K562 (cell line): Measurements from ENCODE around the gene PRSS53. TPM values are rescaled to one million over a fixed set of nuclear protein-coding genes. Genes with fewer than 3 reads are reported as not detected.

ENCODE experiments used
- ATF7 ChIP-seq: fragments of 450-650 bp; IDR thresholded peaks from 2 replicates; pipeline ENCODE4 v1.7.1; 2014; ENCODE audit warnings: mild to moderate bottlenecking, moderate library complexity
- CTBP1 ChIP-seq: fragments of 450-650 bp; IDR thresholded peaks from 2 replicates; pipeline ENCODE4 v1.6.1; 2016; ENCODE audit warnings: borderline replicate concordance
- FOXK2 ChIP-seq, 2 experiments: fragments of 450-650 bp; IDR thresholded peaks in 1 of 2; conservative IDR thresholded peaks in 1 of 2; 2 replicates each; pipeline ENCODE4 v1.6.1; 2016; ENCODE audit warnings: low read depth in 2 of 2, mild to moderate bottlenecking in 1 of 2
- GTF2A2 ChIP-seq: IDR thresholded peaks from 2 replicates; pipeline ENCODE4 v1.6.1; 2016; ENCODE audit warnings: mild to moderate bottlenecking, missing genetic modification characterization, missing compliant biosample characterization
- HMGXB4 ChIP-seq: sonication (generic); formaldehyde crosslinking; IDR thresholded peaks from 2 replicates; pipeline ENCODE4 v1.8.1; 2023; ENCODE audit warnings: mild to moderate bottlenecking, missing genetic modification reagents
- MAZ ChIP-seq, 2 experiments: fragments of 450-650 bp in 1 of 2; sonication (generic) in 1 of 2; formaldehyde crosslinking; IDR thresholded peaks in 1 of 2; conservative IDR thresholded peaks in 1 of 2; 2 replicates each; pipeline versions ENCODE4 v1.4.0 to v1.5.0; 2020; ENCODE audit warnings: mild to moderate bottlenecking in 1 of 2, missing genetic modification reagents in 1 of 2
- POLR2B ChIP-seq: fragments of 450-650 bp; IDR thresholded peaks from 2 replicates; pipeline ENCODE4 v1.6.1; 2018; ENCODE audit warnings: low read depth; ENCODE audit not compliant: partially characterized antibody
- RBFOX2 ChIP-seq: fragments of 200-400 bp; formaldehyde crosslinking; IDR thresholded peaks from 2 replicates; pipeline ENCODE4 v1.6.1; 2017; ENCODE audit warnings: low read depth, mild to moderate bottlenecking, low read length, moderate library complexity
- RHOXF2B ChIP-seq: fragments of 250-450 bp; sonication (Bioruptor Pico); conservative IDR thresholded peaks from 2 replicates; pipeline ENCODE4 v1.5.1; 2021
- SAP30 ChIP-seq: fragments of 200-600 bp; sonication (generic); IDR thresholded peaks from 2 replicates; pipeline ENCODE4 v1.6.1; 2012; ENCODE audit warnings: borderline replicate concordance, low read depth, mild to moderate bottlenecking, moderate library complexity, low read length, control low read depth, inconsistent platforms; ENCODE audit not compliant: insufficient read depth, poor library complexity, severe bottlenecking
- SIN3B ChIP-seq: fragments of 450-650 bp; IDR thresholded peaks from 2 replicates; pipeline ENCODE4 v1.6.1; 2017; ENCODE audit warnings: low read depth, mild to moderate bottlenecking, moderate library complexity
- SOX6 ChIP-seq: fragments of 450-650 bp; IDR thresholded peaks from 2 replicates; pipeline ENCODE4 v1.6.1; 2014; ENCODE audit warnings: mild to moderate bottlenecking
- TAF7 ChIP-seq: fragments of 450-650 bp; IDR thresholded peaks from 2 replicates; pipeline ENCODE4 v1.6.1; 2016; ENCODE audit warnings: missing genetic modification characterization, missing compliant biosample characterization
- TGIF2 ChIP-seq: sonication (generic); formaldehyde crosslinking; IDR thresholded peaks from 2 replicates; pipeline ENCODE4 v1.8.1; 2022; ENCODE audit warnings: mild to moderate bottlenecking, missing genetic modification reagents, moderate library complexity
- ZFP36 ChIP-seq: fragments of 150-350 bp; IDR thresholded peaks from 2 replicates; pipeline ENCODE4 v1.6.1; 2018; ENCODE audit warnings: low read length, low read depth; ENCODE audit not compliant: partially characterized antibody
- ZNF134 ChIP-seq: fragments of 250-450 bp; sonication (Bioruptor Pico); conservative IDR thresholded peaks from 2 replicates; pipeline ENCODE4 v1.4.0; 2020
- ZNF274 ChIP-seq: IDR thresholded peaks from 2 replicates; pipeline ENCODE4 v1.6.1; 2011; ENCODE audit warnings: low read depth, mild to moderate bottlenecking, low read length, moderate library complexity, borderline replicate concordance
- ZNF282 ChIP-seq: sonication (generic); formaldehyde crosslinking; IDR thresholded peaks from 2 replicates; pipeline ENCODE4 v1.8.1; 2023; ENCODE audit warnings: missing genetic modification reagents
- ZNF444 ChIP-seq: fragments of 250-450 bp; sonication (Bioruptor Pico); IDR thresholded peaks from 2 replicates; pipeline ENCODE4 v1.4.0; 2020; ENCODE audit warnings: mild to moderate bottlenecking, moderate library complexity
- ZNF644 ChIP-seq: fragments of 200-800 bp; sonication (Bioruptor generic); IDR thresholded peaks from 2 replicates; pipeline ENCODE4 v1.6.1; 2016; ENCODE audit warnings: low read depth, missing genetic modification characterization, missing compliant biosample characterization
- ZNF668 ChIP-seq: fragments of 250-450 bp; sonication (Bioruptor Pico); IDR thresholded peaks from 2 replicates; pipeline ENCODE4 v1.8.0; 2022; ENCODE audit warnings: mild to moderate bottlenecking, inconsistent platforms
- polyA plus RNA-seq, 8 experiments: library from polyadenylated mRNA; depleted of rRNA in 4 of 8; stranded (reverse) in 5 of 8; unstranded in 3 of 8; fragments of >200 nt; fragmentation: Nextera tagmentation in 2 of 8; fragmentation: Illumina TruSeq in 1 of 8; extraction: Ambion mirVana in 2 of 8; extraction: Trizol in 1 of 8; gene quantifications; 2 replicates each; pipeline versions ENCODE4 v1.2.1 to v1.2.3, GENCODE V29; 2011 to 2014; ENCODE audit warnings: inconsistent platforms in 1 of 8, missing spikeins in 1 of 8
- total RNA-seq, 7 experiments: library from RNA; depleted of rRNA in 6 of 7; stranded (reverse); fragments of >200 nt in 6 of 7; fragmentation: Illumina TruSeq in 2 of 7; extraction: Trizol in 2 of 7; gene quantifications; 2 replicates each; pipeline versions ENCODE4 v1.2.1 to v1.2.3, GENCODE V29; 2011 to 2021; ENCODE audit warnings: low replicate concordance in 1 of 7
- TF ChIP-seq, protein P1 (sequence below): sonication (generic); formaldehyde crosslinking; IDR thresholded peaks from 2 replicates; pipeline ENCODE4 v1.8.0; 2023; ENCODE audit warnings: mild to moderate bottlenecking, missing genetic modification reagents
- TF ChIP-seq, protein P2 (sequence below): fragments of 450-650 bp; formaldehyde crosslinking; IDR thresholded peaks from 2 replicates; pipeline ENCODE4 v1.4.0; 2020; ENCODE audit warnings: mild to moderate bottlenecking, mixed read lengths

PRSS53 gene
- total and polyA plus RNA-seq, 9 of the 15 experiments (the other 6 are each of a cell fraction or from before 2014, with no cell fraction given), result 0.40 to 1.9 (median 0.78) TPM; not detected in 2

DNA sequence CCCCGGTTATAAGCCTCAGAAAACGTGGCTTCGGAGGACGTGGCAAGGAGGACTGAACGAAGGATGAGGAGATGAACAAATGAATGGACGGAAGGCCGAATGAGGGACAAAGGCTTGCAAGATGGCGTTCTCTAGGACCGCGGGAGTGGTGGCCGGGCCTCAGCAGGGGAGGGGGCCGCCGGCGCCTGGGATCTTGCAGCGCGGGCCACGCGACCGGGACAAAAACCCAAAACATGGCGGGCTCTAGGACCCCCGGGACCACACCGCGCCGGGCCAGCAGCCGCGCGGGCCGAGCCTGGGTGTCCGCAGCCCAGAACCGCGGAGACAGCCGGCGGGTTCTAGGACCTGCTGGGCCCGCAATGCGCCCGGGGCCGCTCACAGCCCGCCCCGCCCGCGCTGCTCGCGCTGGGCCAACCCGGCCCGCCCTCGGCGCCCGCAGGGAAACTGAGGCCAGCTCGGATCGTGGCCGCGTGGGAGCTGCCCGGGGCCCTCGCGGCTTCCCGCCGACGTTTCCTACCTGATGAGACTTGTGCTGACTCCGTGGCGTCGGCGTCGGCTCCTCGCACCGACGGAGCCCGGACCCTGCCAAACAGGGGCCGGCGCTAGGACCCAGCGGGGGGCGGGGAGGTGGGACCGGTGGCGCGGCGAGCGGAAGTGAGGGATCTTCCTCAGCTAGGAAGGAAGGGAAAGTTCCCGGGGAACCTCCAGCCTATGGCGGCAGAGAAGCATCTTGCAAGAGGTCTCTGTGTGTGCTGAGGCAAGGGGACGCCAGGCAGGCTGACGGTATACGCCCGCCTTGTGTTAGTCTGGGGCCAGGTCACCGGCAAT, 15.4 kb downstream of the PRSS53 start (continued):
- TF ChIP-seq ZNF282 (CRISPR knock-in tag), result 0 out of 2 replicates have a peak, but pooled peaks have one; percentile 52
- no peak for TF ChIP-seq RHOXF2B (CRISPR knock-in tag)
- peak; percentile 80 for TF ChIP-seq CTBP1
- TF ChIP-seq HMGXB4 (CRISPR knock-in tag), result peak; percentile 60; the same call in 1 of the 2 replicates
- TF ChIP-seq ZNF644, result peak; percentile 28; the same call in 1 of the 2 replicates
- peak; percentile 74 for TF ChIP-seq SAP30
- peak; percentile 53; the same call in 1 of the 2 replicates for TF ChIP-seq TGIF2
- peak; percentile 53 for TF ChIP-seq ATF7
- peak; percentile 20 for TF ChIP-seq POLR2B
- TF ChIP-seq ZNF668 (CRISPR knock-in tag), result no peak
- TF ChIP-seq TAF7 (tag), result 0 out of 2 replicates have a peak, but pooled peaks have one; percentile 11
- TF ChIP-seq, protein P1, sequence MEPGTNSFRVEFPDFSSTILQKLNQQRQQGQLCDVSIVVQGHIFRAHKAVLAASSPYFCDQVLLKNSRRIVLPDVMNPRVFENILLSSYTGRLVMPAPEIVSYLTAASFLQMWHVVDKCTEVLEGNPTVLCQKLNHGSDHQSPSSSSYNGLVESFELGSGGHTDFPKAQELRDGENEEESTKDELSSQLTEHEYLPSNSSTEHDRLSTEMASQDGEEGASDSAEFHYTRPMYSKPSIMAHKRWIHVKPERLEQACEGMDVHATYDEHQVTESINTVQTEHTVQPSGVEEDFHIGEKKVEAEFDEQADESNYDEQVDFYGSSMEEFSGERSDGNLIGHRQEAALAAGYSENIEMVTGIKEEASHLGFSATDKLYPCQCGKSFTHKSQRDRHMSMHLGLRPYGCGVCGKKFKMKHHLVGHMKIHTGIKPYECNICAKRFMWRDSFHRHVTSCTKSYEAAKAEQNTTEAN (CRISPR knock-in tag), result peak; percentile 25; the same call in 1 of the 2 replicates
- 0 out of 4 replicates have a peak, but pooled peaks have one; percentile 26 to 40 for TF ChIP-seq FOXK2 (conservative IDR thresholded peaks at IDR 0.05 in 1 of 2, IDR thresholded peaks at IDR 0.05 in 1 of 2; ENCODE audit: low read depth in 2 of 2)
- TF ChIP-seq ZFP36, result no peak
- TF ChIP-seq RBFOX2, result peak; percentile 86
- peak; percentile 100 for TF ChIP-seq ZNF134 (CRISPR knock-in tag)
- TF ChIP-seq ZNF444 (CRISPR knock-in tag), result no peak
- no peak for TF ChIP-seq ZNF274
- TF ChIP-seq SOX6, result peak; percentile 25
- TF ChIP-seq GTF2A2 (tag), result peak; percentile 65; the same call in 1 of the 2 replicates
- peak; percentile 98 to 100 for TF ChIP-seq MAZ (CRISPR knock-in tag; conservative IDR thresholded peaks at IDR 0.05 in 1 of 2, IDR thresholded peaks at IDR 0.05 in 1 of 2)
- TF ChIP-seq, protein P2, sequence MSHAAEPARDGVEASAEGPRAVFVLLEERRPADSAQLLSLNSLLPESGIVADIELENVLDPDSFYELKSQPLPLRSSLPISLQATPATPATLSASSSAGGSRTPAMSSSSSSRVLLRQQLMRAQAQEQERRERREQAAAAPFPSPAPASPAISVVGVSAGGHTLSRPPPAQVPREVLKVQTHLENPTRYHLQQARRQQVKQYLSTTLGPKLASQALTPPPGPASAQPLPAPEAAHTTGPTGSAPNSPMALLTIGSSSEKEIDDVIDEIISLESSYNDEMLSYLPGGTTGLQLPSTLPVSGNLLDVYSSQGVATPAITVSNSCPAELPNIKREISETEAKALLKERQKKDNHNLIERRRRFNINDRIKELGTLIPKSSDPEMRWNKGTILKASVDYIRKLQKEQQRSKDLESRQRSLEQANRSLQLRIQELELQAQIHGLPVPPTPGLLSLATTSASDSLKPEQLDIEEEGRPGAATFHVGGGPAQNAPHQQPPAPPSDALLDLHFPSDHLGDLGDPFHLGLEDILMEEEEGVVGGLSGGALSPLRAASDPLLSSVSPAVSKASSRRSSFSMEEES (CRISPR knock-in tag), result no peak
- peak; percentile 50; the same call in 1 of the 2 replicates for TF ChIP-seq SIN3B
